GM18907 (cell line): ENCODE measurements around the gene TSPO.
"Not testable (repeated sequence)": the region's sequence is repeated elsewhere in the genome, so short reads cannot be mapped to it uniquely, and the experiment has no call there.

ENCODE experiments used
- ATAC-seq: cut with Tn5 transposase; IDR thresholded peaks from one replicate; pipeline ENCODE4 v1.9.1; 2021; ENCODE audit warnings: mild to moderate bottlenecking, moderate library complexity; ENCODE audit not compliant: unreplicated experiment

The TSPO gene

GRCh38 chr22:43129426-43130425 is 21.6 kb upstream of the TSPO start:
- no peak for ATAC-seq

DNA sequence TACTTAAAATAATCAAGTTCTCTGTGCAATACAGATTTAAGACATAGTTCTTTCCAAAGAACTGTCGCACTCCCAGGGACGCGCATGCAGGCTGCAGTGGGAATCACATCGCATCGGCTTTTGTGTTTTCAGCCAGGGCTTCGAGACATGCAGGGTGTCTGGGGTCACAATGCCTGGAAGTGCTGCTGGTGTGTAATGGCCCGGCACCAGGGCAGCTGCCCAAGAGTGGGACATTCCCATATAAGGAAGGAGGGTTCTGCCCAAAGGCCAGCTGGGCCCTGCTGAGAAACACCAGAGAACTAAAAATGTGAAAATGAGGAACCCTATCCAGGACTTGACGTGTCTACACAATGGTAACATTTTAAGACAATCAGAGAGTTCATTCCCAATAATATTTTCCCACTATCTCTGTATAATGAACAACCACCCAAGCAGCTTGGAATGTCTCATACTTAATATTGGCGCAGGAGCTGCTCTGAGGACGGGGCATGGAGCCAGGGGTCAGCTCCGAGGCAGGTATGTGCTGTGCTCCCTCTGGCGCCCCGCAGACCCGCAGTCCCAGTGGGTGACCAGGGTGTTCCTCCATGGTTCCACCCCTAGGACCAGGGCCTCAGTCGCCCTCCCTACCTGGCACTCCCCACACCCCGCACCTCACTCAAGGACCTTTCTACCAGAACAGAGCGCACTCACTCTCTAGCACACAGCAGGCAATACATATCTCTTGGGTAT is 19.4 kb upstream of the TSPO start:
- ATAC-seq: no peak

GRCh38 chr22:43133401-43133800 is 18.0 kb upstream of the TSPO start:
- no peak for ATAC-seq

DNA sequence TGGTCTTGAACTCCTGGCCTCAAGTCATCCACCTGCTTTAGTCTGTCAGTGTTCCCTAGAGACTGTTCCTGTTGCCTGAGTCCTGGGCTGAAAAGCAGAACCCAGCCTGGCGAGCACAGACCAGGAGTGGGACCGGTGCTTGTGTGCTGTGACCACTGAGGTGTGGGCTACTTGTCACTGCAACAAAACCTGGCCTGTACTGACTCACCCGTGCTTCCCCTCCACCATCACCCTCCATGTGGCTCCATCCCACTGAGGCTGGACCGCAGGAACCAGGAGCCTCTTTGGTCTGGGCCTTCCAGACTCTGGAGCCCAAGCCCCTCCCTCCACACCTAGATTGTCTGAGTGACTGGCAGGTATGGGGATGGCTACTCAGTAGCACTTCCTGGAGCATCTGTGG is 16.8 kb upstream of the TSPO start:
- no peak for ATAC-seq

DNA sequence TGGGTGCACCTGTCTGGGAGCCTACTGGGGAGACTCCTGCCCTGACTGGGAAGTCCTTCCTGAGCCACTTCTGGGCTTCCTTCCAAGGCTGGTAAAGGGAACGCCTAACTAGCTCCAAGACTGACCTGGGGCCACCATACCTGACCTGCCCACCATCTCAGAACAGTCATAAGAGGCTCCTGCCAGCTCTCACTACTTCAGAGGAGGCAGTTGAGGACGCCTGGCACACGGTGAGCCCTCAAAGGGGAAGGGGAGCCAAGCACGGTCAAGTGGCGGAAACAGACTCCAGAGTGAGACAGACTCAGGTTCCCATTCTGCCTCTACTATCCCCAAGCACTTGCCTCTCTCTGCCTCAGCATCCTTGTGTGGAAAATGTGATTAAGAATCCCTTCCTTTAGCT is 15.8 kb upstream of the TSPO start:
- no peak for ATAC-seq

- no peak for ATAC-seq
Measured at GRCh38 chr22:43136255-43136654, 15.1 kb upstream of the TSPO start.

- no peak for ATAC-seq
Measured at GRCh38 chr22:43136801-43137200, 14.6 kb upstream of the TSPO start.

DNA sequence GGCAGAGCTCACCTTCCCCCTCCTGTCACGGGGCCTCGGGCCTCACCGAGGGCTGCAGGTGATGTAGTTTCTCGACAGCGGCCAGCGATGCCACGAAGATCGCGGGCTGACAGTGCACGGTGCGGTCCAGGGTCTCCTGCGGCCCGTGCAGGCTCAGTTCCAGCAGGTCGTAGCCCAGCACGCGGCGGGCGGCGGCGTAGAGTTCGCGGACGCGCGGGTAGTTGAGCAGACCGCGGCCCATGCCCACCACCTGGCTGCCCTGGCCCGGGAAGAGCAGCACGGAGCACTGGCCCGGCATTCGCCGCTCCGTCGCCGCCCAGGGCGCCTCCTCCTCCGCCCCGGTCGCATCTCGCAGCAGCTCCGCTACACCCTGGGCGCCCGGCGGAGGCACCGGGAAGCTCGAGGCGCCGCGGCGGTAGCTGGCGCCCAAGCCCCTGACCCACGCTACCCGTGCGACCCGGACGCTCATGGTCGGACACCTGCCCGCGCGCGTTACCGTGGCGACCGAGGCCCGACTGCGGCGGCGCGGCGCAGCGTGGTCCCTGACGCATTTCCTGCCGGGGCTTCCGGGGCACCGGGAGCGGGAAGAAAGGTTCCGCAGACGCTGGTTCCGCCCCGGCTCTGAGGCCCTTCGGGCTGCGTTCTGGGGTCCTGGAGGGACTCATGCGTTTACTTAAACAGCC is 8.3 kb upstream of the TSPO start, which contains the start of gene MCAT:
Gene MCAT, minus strand, starts transcription at position 519 of the 683 bp plus-strand sequence. Its CDS starts 50 bp downstream, at position 469.
- peak; percentile 83 for ATAC-seq

GRCh38 chr22:43144949-43145348 is 6.4 kb upstream of the TSPO start:
- ATAC-seq: no peak

- ATAC-seq: not testable (repeated sequence)
Measured at GRCh38 chr22:43145371-43145770, 6.0 kb upstream of the TSPO start.

DNA sequence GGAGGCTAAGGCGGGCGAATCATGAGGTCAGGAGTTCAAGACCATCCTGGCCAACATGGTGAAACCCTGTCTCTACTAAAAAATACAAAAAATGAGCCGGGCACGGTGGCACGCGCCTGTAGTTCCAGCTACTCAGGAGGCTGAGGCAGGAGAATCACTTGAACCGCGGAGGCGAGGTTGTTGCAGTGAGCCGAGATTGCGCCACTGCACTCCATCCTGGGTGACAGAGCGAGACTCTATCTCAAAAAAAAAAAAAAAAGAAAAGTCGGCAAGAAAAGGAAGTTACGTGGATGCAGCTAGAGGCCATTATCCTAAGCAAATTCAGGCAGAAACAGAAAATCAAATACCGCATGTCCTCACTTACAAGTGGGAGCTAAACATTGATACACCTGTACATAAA is 5.0 kb upstream of the TSPO start:
- not testable (repeated sequence) for ATAC-seq

- ATAC-seq: no peak
Measured at GRCh38 chr22:43147821-43148220, 3.5 kb upstream of the TSPO start.

- no peak for ATAC-seq
Measured at GRCh38 chr22:43148581-43148980, 2.8 kb upstream of the TSPO start.

DNA sequence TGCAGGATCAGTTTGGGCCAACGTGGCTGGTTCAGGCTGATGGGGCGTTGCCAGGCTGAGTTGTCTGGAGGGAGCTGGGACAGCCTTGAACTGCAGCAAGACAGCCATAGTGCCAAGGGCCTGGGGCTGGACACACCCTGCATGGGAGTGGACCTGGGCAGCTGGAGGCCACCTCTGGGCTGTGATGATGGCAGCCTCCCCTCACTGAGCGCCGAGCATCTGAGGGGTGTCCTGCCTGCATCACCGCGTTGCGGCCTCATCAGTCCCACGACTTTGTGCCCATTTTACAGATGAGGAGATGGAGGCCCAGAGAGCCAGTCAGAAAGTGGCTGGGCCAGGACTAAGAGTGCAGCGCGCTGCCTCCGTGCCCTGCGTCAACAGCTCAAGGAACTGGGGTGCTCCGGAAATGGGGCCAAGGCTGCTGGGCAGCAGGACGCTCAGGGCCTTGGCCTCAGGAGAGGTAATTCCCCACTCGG is 590 bp upstream of the TSPO start:
- ATAC-seq: no peak

DNA sequence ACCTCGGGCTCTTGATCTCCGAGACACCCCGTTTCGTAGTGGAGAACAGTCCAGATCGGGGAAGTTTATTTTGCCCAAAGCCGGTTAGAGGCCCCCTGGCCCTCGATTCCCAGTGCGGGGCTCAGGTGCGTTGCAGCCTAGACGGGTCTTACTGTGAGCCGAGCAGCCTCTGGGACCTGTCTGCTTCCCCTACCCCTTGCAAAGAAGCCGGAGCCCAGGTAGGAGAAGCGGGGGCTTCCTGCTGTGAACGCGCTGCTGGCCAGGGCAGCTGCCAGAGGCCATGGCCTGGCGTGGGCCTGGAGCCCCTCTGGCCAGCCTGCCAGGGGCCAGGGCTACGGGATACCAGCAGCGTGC is 621 bp downstream of the TSPO start:
- no peak for ATAC-seq

GRCh38 chr22:43152357-43153071 is 1.2 kb downstream of the TSPO start:
- ATAC-seq: no peak

GRCh38 chr22:43153899-43154298 is 2.5 kb downstream of the TSPO start:
- no peak for ATAC-seq

DNA sequence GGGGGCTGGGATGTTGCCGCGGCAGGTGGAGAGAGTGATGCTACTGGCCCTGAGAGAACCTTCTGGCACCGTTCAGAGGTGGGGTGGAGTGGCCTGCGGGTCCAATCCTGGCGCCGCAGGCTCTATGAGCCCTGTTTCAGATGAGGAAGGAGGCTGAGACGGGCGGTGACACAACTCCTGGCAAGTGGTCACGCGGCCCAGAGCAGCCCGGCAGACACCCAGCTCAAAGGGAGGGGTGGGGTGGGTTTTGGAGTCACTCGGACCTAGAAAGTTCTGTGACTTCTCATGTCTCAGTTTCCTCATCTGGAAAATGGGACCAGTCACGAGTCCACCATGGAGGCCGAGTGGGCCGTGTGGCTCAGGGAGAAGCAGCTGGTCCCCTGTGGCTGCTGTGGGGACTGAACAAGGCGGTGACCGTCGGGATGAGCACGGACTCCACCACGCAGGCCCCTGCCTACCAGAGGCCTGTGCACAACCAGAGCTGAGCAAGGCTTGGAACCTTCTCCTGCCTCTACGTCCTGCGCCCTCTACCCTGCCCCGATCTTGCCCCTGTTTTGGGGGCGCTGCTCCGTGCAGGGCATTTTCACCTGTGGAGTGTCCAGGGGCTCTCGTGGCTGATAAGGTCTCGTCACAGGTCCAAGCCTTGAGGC is 3.7 kb downstream of the TSPO start:
- no peak for ATAC-seq

DNA sequence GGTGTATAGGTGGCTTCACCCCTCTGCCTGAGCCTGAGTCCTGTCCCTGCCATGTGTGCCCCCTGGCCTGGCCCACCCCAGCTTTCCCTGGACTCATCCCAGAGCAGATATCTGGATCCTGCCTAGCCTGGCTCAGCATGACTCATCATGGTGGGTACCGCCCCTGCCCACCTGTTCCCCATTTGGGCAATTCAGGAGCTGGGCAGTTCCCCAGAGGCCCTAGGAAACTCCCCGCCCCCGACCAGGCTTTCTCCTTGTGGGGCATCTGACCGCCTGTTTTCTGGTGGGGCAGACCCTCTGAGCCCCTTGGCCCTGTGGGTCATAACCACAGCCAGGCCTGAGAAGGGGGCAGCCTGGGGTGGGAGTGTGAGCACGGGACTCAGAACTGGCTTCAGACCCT is 4.4 kb downstream of the TSPO start:
- ATAC-seq: no peak

- no peak for ATAC-seq
Measured at GRCh38 chr22:43156413-43156812, 5.1 kb downstream of the TSPO start.
